Endothelial cell (in vitro differentiated cells): ENCODE results near the gene PLA2R1. TPM values are rescaled to one million over a fixed set of nuclear protein-coding genes. Genes with fewer than 3 reads are reported as not detected.
"Not testable (repeated sequence)": the region's sequence is repeated elsewhere in the genome, so short reads cannot be mapped to it uniquely, and the experiment has no call there.

Experiments
- DNase-seq: peaks from one replicate; pipeline ENCODE4 v3.0.0; 2021; ENCODE audit warnings: low spot score
- H3K27ac Mint-ChIP-seq: one replicate; pipeline ENCODE4 v1.8.0; 2021; ENCODE audit warnings: mixed read lengths, inconsistent platforms; ENCODE audit not compliant: unreplicated experiment
- H3K27me3 Mint-ChIP-seq: one replicate; pipeline ENCODE4 v1.8.0; 2021; ENCODE audit warnings: mild to moderate bottlenecking, moderate library complexity, mixed read lengths, inconsistent platforms; ENCODE audit not compliant: unreplicated experiment
- H3K36me3 Mint-ChIP-seq: one replicate; pipeline ENCODE4 v1.8.0; 2021; ENCODE audit warnings: mild to moderate bottlenecking, low read depth, mixed read lengths, inconsistent platforms; ENCODE audit not compliant: unreplicated experiment
- H3K4me1 Mint-ChIP-seq: one replicate; pipeline ENCODE4 v1.8.0; 2021; ENCODE audit warnings: mild to moderate bottlenecking, mixed read lengths, inconsistent platforms; ENCODE audit not compliant: unreplicated experiment
- H3K4me3 Mint-ChIP-seq: one replicate; pipeline ENCODE4 v1.8.0; 2021; ENCODE audit warnings: mild to moderate bottlenecking, mixed read lengths, inconsistent platforms; ENCODE audit not compliant: unreplicated experiment
- H3K9me3 Mint-ChIP-seq: one replicate; pipeline ENCODE4 v1.8.0; 2021; ENCODE audit warnings: mixed read lengths, inconsistent platforms; ENCODE audit not compliant: unreplicated experiment
- total RNA-seq: library from RNA; stranded (reverse); fragmentation: NEBNext Ultra II Directional; extraction: Animal tissue kit (Norgen Biotek cat#: 25700); gene quantifications from one replicate; pipeline ENCODE4 v1.2.1, GENCODE V29; 2021; ENCODE audit not compliant: unreplicated experiment
- TF ChIP-seq, protein P1 (sequence below): fragments of 200-600 bp; sonication (generic); IDR thresholded peaks from one replicate; pipeline ENCODE4 v1.5.0; 2021; ENCODE audit warnings: antibody characterized with exemption; ENCODE audit not compliant: unreplicated experiment

The PLA2R1 gene
- total RNA-seq, 1 donor from 2014 or later: 1.1 TPM

DNA sequence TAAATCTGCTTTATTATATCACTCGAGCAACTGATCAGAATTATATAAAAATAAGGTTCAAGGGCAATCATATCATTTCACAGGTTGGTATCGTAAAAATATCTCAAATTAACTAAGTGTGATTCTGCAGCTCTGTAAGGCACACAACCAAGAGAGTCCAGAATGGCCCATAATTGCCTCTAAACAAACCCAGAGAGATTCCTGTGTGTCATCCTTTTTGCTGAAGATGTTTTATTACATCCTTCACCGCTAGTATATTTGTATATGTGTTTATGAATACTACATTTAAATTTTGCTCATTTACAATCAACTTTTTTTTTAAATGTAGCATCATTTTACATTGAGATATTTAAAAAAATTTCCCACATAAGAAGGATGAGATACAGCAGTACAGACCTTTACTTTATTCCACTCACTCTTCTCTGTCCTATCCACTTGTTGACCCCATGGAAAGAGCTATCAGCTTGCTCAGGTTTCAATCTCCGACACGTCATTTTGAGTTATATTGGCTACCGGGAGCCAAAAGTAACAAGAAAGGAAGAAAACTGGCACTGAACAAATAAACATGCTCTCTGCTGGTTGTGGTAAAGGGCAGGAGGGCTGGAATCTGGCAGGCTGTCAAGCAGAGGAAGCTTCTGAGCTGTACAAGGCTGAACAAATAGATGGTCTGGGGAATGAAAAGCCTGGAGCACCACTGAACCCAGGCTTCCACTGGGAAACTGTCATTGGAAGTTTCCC lies 23.1 kb downstream of the PLA2R1 start:
- TF ChIP-seq, protein P1, sequence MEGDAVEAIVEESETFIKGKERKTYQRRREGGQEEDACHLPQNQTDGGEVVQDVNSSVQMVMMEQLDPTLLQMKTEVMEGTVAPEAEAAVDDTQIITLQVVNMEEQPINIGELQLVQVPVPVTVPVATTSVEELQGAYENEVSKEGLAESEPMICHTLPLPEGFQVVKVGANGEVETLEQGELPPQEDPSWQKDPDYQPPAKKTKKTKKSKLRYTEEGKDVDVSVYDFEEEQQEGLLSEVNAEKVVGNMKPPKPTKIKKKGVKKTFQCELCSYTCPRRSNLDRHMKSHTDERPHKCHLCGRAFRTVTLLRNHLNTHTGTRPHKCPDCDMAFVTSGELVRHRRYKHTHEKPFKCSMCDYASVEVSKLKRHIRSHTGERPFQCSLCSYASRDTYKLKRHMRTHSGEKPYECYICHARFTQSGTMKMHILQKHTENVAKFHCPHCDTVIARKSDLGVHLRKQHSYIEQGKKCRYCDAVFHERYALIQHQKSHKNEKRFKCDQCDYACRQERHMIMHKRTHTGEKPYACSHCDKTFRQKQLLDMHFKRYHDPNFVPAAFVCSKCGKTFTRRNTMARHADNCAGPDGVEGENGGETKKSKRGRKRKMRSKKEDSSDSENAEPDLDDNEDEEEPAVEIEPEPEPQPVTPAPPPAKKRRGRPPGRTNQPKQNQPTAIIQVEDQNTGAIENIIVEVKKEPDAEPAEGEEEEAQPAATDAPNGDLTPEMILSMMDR: no peak
- Mint-ChIP-seq H3K27ac (no peak overlapping the region), H3K36me3 (no peaks in the 10 kb centered on the region), H3K4me3 (no peak overlapping the region), H3K9me3 (no peaks in the 10 kb centered on the region), H3K4me1 (no peaks in the 10 kb centered on the region), H3K27me3 (no peaks in the 10 kb centered on the region)
- DNase-seq: no peak

DNA sequence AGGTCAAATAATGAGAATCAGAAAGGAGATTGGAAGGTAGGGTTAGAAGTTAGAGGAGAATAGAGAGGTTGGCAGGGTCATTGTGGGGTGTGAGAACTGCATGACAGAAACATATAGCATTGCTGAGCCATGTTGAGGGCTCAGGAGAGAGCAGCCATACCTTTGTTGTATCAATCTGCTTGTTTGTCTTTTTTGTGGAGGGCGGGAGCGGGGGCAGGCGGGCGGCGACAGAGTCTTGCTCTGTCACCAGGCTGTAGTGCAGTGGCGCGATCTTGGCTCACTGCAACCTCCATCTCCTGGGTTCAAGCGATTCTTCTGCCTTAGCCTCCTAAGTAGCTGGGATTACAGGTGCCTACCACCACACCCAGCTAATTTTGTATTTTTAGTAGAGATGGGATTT lies 23.8 kb downstream of the PLA2R1 start:
- H3K9me3 Mint-ChIP-seq: not testable (repeated sequence)

DNA sequence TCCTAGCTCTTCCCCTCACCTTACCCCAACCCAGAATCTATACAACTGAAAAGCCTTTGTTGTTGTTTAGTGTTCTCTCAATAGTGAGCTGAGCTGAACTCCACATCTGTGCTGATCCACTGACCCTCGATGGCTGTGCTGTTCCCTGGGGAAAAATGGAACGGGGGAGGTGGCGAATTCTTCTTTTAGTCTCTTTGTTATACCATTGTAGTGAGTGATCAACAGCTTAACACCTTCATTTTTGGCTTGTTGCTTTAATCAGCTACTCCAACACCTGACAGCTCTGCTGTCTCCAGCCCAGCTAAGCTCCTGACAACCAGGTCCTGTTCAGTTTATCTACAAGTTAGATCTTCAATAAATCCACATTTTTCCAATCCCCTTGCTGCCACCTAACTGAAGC lies 25.7 kb downstream of the PLA2R1 start:
- no peak overlapping the region for H3K27ac Mint-ChIP-seq
- TF ChIP-seq, protein P1: no peak
- DNase-seq: no peak

More for the DNA sequence above, 23.8 kb downstream of the PLA2R1 start:
- not testable (repeated sequence) for H3K4me3 Mint-ChIP-seq, H3K27ac Mint-ChIP-seq, H3K4me1 Mint-ChIP-seq, H3K27me3 Mint-ChIP-seq, H3K36me3 Mint-ChIP-seq, DNase-seq

DNA sequence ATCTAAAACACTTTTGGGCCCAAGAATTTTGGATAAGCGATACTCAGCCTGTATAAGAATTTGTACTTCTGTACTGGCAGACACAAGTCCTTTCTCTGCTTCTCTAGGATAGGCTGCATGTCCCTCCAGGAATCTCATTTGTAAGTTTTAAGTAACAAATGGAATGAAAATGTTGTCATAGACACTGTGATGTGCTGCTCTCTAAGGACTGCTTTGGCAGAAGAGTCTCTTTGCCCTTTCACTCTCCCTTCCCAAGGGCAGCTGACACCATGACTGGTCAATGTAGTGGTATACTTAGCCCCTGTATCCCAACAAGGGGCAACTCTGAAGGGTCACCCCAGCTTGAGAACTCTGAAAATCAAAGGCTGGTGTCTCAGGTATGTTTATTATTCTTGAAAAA lies 27.3 kb downstream of the PLA2R1 start:
- Mint-ChIP-seq H3K9me3 (no peaks in the 10 kb centered on the region), H3K4me1 (no peaks in the 10 kb centered on the region), H3K36me3 (no peaks in the 10 kb centered on the region), H3K27ac (no peak overlapping the region), H3K27me3 (no peaks in the 10 kb centered on the region), H3K4me3 (no peak overlapping the region)
- DNase-seq: no peak
- TF ChIP-seq, protein P1: no peak

More for the DNA sequence above, 25.7 kb downstream of the PLA2R1 start:
- no peaks in the 10 kb centered on the region for H3K9me3 Mint-ChIP-seq
- no peaks in the 10 kb centered on the region for H3K4me1 Mint-ChIP-seq
- H3K4me3 Mint-ChIP-seq: no peak overlapping the region
- H3K27me3 Mint-ChIP-seq: no peaks in the 10 kb centered on the region
- no peaks in the 10 kb centered on the region for H3K36me3 Mint-ChIP-seq

DNA sequence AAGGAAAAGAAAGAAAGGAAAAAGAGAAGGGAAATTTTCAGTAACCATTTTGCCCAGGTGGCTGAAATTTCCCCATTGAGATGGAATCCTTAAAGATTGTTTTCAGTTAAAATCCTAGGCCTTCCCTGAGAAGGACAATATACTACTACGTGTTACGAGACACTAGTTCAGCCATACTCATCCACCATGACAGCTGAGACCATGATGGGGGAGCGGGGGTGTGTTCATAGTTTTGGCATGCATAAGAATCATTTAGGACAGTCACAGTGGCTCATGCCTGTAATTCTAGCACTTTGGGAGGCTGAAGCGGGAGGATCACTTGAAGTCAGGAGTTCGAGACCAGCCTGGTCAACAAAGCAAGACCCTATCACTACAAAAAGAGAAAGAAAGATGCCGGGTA lies 28.0 kb downstream of the PLA2R1 start:
- no peaks in the 10 kb centered on the region for H3K27me3 Mint-ChIP-seq
- TF ChIP-seq, protein P1: no peak
- H3K9me3 Mint-ChIP-seq: no peaks in the 10 kb centered on the region
- H3K4me3 Mint-ChIP-seq: no peak overlapping the region
- H3K36me3 Mint-ChIP-seq: no peaks in the 10 kb centered on the region
- H3K4me1 Mint-ChIP-seq: no peaks in the 10 kb centered on the region
- no peak for DNase-seq
- H3K27ac Mint-ChIP-seq: no peak overlapping the region
